ENCODE data around the gene PSMB9. TPM values are rescaled to one million over a fixed set of nuclear protein-coding genes. Genes with fewer than 3 reads are reported as not detected.

Gene PSMB9
- total and polyA plus RNA-seq, 3 experiments from 2014 or later: 245 to 597 (median 255) TPM

DNA sequence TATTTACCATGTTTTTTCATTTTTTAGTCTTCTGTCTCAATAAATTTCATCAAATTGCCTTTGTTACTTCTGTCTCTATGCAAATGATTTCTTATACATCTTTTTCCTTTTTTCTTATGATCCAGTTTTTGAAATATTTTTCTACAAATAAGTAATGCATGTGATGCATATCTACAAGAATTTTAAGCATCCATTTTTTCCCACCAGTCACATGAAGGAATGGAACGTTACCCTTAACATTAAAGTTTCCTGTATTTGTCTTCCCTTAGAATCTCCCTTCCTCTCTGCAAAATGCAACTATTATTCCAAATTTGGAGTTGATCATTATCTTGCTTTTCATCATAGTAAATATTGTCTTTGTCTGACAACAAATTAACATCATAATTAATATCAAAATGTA is 35.5 kb downstream of the PSMB9 start:
- POLR2A ChIA-PET: interaction anchor here (0.8 kb wide), 1 partner anchor 83 kb away, joined by 3 read pairs; no protein-coding TSS in a partner anchor
- Mint-ChIP-seq H3K9me3 (no peaks in the 10 kb centered on the region), H3K36me3 (peaks cover 0 to 5% (median 0%) of the 10 kb centered on the region in 3 donors), H3K27me3 (no peaks in the 10 kb centered on the region), H3K27ac (no peak overlapping the region), H3K4me1 (peaks cover 0 to 9% (median 3%) of the 10 kb centered on the region in 3 donors), H3K4me3 (no peak overlapping the region)
- CTCF ChIA-PET: interaction anchor here (1.5 to 2.0 kb wide), 2 partner anchors 51 to 95 kb away, joined by 4 to 8 read pairs; partner anchors contain the start of gene TAP2
- Histone ChIP-seq H3K36me3 (ENCODE audit: insufficient read depth, low read length) (no peaks in the 10 kb centered on the region), H3K4me1 (ENCODE audit: insufficient read depth, low read length) (peaks cover 6% of the 10 kb centered on the region), H3K4me3 (ENCODE audit: low read length) (no peak overlapping the region), H3K9me3 (ENCODE audit: low read length) (no peaks in the 10 kb centered on the region), H3K27ac (ENCODE audit: low read depth, low read length) (no peak overlapping the region), H3K27me3 (ENCODE audit: insufficient read depth, low read length, poor library complexity, severe bottlenecking) (no peaks in the 10 kb centered on the region)
- DNase-seq: no peak

- CTCF ChIA-PET: interaction anchor here (2.0 kb wide), 1 partner anchor 94 kb away, joined by 8 read pairs; no protein-coding TSS in a partner anchor
- no peak for DNase-seq
- peak overlapping the region in 1 of 7 donors; percentile 98 for H3K4me3 Mint-ChIP-seq
- H3K4me1 ChIP-seq (ENCODE audit: insufficient read depth, low read length): peaks cover 14% of the 10 kb centered on the region
- peaks cover 13 to 22% (median 15%) of the 10 kb centered on the region in 3 donors for H3K4me1 Mint-ChIP-seq
- POLR2A ChIA-PET: interaction anchor here (0.5 to 0.6 kb wide), 2 partner anchors 64 to 91 kb away, joined by 3 read pairs; no protein-coding TSS in a partner anchor
- no peaks in the 10 kb centered on the region for H3K9me3 ChIP-seq (ENCODE audit: low read length)
- H3K36me3 ChIP-seq (ENCODE audit: insufficient read depth, low read length): no peaks in the 10 kb centered on the region
- peaks cover 0 to 9% (median 0%) of the 10 kb centered on the region in 3 donors for H3K36me3 Mint-ChIP-seq
- H3K27me3 Mint-ChIP-seq: peaks cover 0 to 1% of the 10 kb centered on the region in 2 donors
- no peaks in the 10 kb centered on the region for H3K27me3 ChIP-seq (ENCODE audit: insufficient read depth, low read length, poor library complexity, severe bottlenecking)
- H3K4me3 ChIP-seq (ENCODE audit: low read length): no peak overlapping the region
- H3K27ac ChIP-seq (ENCODE audit: low read depth, low read length): no peak overlapping the region
- no peak overlapping the region for H3K27ac Mint-ChIP-seq
- no peaks in the 10 kb centered on the region for H3K9me3 Mint-ChIP-seq
These were observed 36.8 kb downstream of the PSMB9 start for GRCh38 chr6:32890831-32891230.

GRCh38 chr6:32894085-32895005 is 40.4 kb downstream of the PSMB9 start:
- H3K36me3 ChIP-seq (ENCODE audit: insufficient read depth, low read length): no peaks in the 10 kb centered on the region
- Mint-ChIP-seq H3K27me3 (peaks cover 0 to 1% of the 10 kb centered on the region in 2 donors), H3K4me3 (peak overlapping the region; percentile 97 to 100 (median 99)), H3K27ac (peak overlapping the region; percentile 85 to 98 (median 96)), H3K9me3 (no peaks in the 10 kb centered on the region), H3K4me1 (peaks cover 29 to 46% (median 35%) of the 10 kb centered on the region in 3 donors), H3K36me3 (peaks cover 0 to 9% (median 0%) of the 10 kb centered on the region in 3 donors)
- peak; percentile 92 to 96 (median 93) for DNase-seq
- peak overlapping the region; percentile 73 for H3K27ac ChIP-seq (ENCODE audit: low read depth, low read length)
- H3K4me1 ChIP-seq (ENCODE audit: insufficient read depth, low read length): peaks cover 29% of the 10 kb centered on the region
- CTCF ChIA-PET: interaction anchor here (0.9 to 4.9 kb wide), 14 partner anchors 10 to 90 kb away, joined by 3 to 26 read pairs (median 4); partner anchors contain the start of genes HLA-DMA, TAP1 and TAP2
- no peaks in the 10 kb centered on the region for H3K9me3 ChIP-seq (ENCODE audit: low read length)
- POLR2A ChIA-PET: interaction anchor here (0.6 to 2.7 kb wide), 8 partner anchors 47 to 709 kb away, joined by 3 to 55 read pairs (median 5); partner anchors contain the start of gene BRD2
- H3K4me3 ChIP-seq (ENCODE audit: low read length): peak overlapping the region; percentile 94
- no peaks in the 10 kb centered on the region for H3K27me3 ChIP-seq (ENCODE audit: insufficient read depth, low read length, poor library complexity, severe bottlenecking)

DNA sequence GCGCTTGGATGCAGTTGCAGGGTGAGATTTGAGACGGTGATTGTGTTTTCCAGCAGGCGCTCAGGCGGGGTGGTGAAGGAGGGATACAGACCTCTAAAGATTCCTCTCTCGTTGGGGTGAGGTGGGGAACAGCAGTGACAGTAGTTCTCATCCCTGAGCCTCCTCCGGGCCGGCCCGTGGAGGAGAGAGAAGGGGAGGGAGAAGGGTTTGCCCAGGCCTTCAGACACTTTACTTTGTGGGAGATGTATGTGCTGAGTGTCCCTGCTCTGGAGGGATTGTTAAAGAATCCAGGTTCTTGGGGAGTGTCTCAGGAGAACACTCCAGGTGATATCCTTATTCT is 41.0 kb downstream of the PSMB9 start:
- ChIA-PET POLR2A (interaction anchor here (0.6 to 2.7 kb wide), 6 partner anchors 49 to 90 kb away, joined by 3 to 55 read pairs (median 5); partner anchors contain the start of gene BRD2), CTCF (interaction anchor here (0.9 to 4.9 kb wide), 11 partner anchors 11 to 90 kb away, joined by 3 to 26 read pairs (median 6); partner anchors contain the start of genes HLA-DMA, TAP1 and TAP2)
- H3K4me1 Mint-ChIP-seq: peaks cover 29 to 46% (median 35%) of the 10 kb centered on the region in 3 donors
- H3K36me3 Mint-ChIP-seq: peaks cover 0 to 9% (median 0%) of the 10 kb centered on the region in 3 donors
- Histone ChIP-seq H3K36me3 (ENCODE audit: insufficient read depth, low read length) (no peaks in the 10 kb centered on the region), H3K4me3 (ENCODE audit: low read length) (peak overlapping the region; percentile 94), H3K9me3 (ENCODE audit: low read length) (no peaks in the 10 kb centered on the region), H3K4me1 (ENCODE audit: insufficient read depth, low read length) (peaks cover 29% of the 10 kb centered on the region), H3K27me3 (ENCODE audit: insufficient read depth, low read length, poor library complexity, severe bottlenecking) (no peaks in the 10 kb centered on the region), H3K27ac (ENCODE audit: low read depth, low read length) (peak overlapping the region; percentile 73)
- no peaks in the 10 kb centered on the region for H3K9me3 Mint-ChIP-seq
- peak overlapping the region; percentile 97 to 100 (median 99) for H3K4me3 Mint-ChIP-seq
- DNase-seq: no peak
- peak overlapping the region; percentile 85 to 98 (median 96) for H3K27ac Mint-ChIP-seq
- peaks cover 0 to 1% of the 10 kb centered on the region in 2 donors for H3K27me3 Mint-ChIP-seq

- no peak overlapping the region for H3K4me3 ChIP-seq (ENCODE audit: low read length)
- no peaks in the 10 kb centered on the region for H3K4me1 ChIP-seq (ENCODE audit: insufficient read depth, low read length)
- H3K9me3 ChIP-seq (ENCODE audit: low read length): no peaks in the 10 kb centered on the region
- ChIA-PET CTCF (interaction anchor here (1.0 to 2.8 kb wide), 7 partner anchors 8 to 81 kb away, joined by 3 to 20 read pairs (median 3); partner anchors contain the start of genes HLA-DMB and TAP2), POLR2A (interaction anchor here (0.9 kb wide), 1 partner anchor 68 kb away, joined by 3 read pairs; no protein-coding TSS in a partner anchor)
- Mint-ChIP-seq H3K27ac (no peak overlapping the region), H3K4me3 (no peak overlapping the region), H3K9me3 (no peaks in the 10 kb centered on the region), H3K27me3 (no peaks in the 10 kb centered on the region), H3K4me1 (no peaks in the 10 kb centered on the region), H3K36me3 (peaks cover 0 to 7% (median 2%) of the 10 kb centered on the region in 3 donors)
- no peaks in the 10 kb centered on the region for H3K36me3 ChIP-seq (ENCODE audit: insufficient read depth, low read length)
- no peak overlapping the region for H3K27ac ChIP-seq (ENCODE audit: low read depth, low read length)
- DNase-seq: no peak
- H3K27me3 ChIP-seq (ENCODE audit: insufficient read depth, low read length, poor library complexity, severe bottlenecking): no peaks in the 10 kb centered on the region
These were observed 50.0 kb downstream of the PSMB9 start for GRCh38 chr6:32903952-32904351.

DNA sequence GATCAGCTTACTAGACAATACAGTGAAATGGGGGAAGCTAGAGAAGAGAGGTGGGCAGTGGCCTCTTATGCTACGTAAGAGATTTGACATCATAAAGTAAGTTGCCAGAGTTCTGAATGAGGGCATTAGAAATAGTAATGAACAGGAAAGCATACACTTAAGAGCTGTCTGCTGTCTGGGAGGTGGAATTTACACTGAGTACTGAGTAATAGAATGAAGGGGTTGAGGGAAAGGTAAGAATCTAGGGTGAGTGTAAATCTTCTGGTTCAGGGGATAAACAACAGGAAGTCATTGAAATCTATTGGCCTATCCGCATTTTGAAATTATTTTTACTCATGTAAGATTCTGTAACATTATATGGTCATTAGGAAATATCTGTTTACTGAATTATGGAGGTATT is 51.1 kb downstream of the PSMB9 start:
- Mint-ChIP-seq H3K27me3 (no peaks in the 10 kb centered on the region), H3K9me3 (no peaks in the 10 kb centered on the region), H3K36me3 (peaks cover 0 to 7% (median 2%) of the 10 kb centered on the region in 3 donors), H3K27ac (peak overlapping the region in 1 of 8 donors; percentile 6), H3K4me1 (no peaks in the 10 kb centered on the region), H3K4me3 (no peak overlapping the region)
- no peaks in the 10 kb centered on the region for H3K9me3 ChIP-seq (ENCODE audit: low read length)
- no peaks in the 10 kb centered on the region for H3K27me3 ChIP-seq (ENCODE audit: insufficient read depth, low read length, poor library complexity, severe bottlenecking)
- H3K36me3 ChIP-seq (ENCODE audit: insufficient read depth, low read length): no peaks in the 10 kb centered on the region
- no peak overlapping the region for H3K27ac ChIP-seq (ENCODE audit: low read depth, low read length)
- ChIA-PET POLR2A (interaction anchor here (0.7 to 0.9 kb wide), 2 partner anchors 13 to 67 kb away, joined by 3 read pairs; no protein-coding TSS in a partner anchor), CTCF (interaction anchor here (1.0 to 2.8 kb wide), 8 partner anchors 9 to 80 kb away, joined by 3 to 20 read pairs (median 3); partner anchors contain the start of genes HLA-DMB and TAP2)
- no peak overlapping the region for H3K4me3 ChIP-seq (ENCODE audit: low read length)
- DNase-seq: no peak
- no peaks in the 10 kb centered on the region for H3K4me1 ChIP-seq (ENCODE audit: insufficient read depth, low read length)

DNA sequence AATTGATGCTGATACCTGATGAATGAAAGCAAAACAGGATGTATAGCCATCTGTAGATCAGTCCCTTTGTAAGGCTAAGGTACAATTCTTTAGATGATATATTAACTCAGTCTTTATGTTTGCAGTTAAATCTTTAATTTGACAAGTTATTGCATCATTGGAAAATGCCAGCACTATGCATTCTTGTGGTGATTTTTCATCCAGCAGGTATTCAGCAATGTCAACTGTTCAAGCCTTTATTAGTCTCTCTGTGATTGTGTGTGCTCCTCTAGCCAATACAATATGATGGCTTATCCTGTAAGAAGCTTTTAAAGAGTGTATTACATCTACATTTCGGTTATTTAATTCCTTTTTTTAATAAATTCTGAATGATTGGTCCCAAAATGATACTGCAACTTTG is 52.5 kb downstream of the PSMB9 start:
- Mint-ChIP-seq H3K4me1 (no peaks in the 10 kb centered on the region), H3K4me3 (no peak overlapping the region), H3K36me3 (peaks cover 0 to 3% (median 1%) of the 10 kb centered on the region in 3 donors), H3K9me3 (no peaks in the 10 kb centered on the region), H3K27ac (no peak overlapping the region), H3K27me3 (peaks cover 2 to 5% of the 10 kb centered on the region in 2 donors)
- no peaks in the 10 kb centered on the region for H3K4me1 ChIP-seq (ENCODE audit: insufficient read depth, low read length)
- CTCF ChIA-PET: interaction anchor here (1.0 to 2.8 kb wide), 3 partner anchors 21 to 78 kb away, joined by 3 to 20 read pairs (median 4); partner anchors contain the start of gene HLA-DMA
- H3K27me3 ChIP-seq (ENCODE audit: insufficient read depth, low read length, poor library complexity, severe bottlenecking): no peaks in the 10 kb centered on the region
- H3K27ac ChIP-seq (ENCODE audit: low read depth, low read length): no peak overlapping the region
- DNase-seq: no peak
- no peaks in the 10 kb centered on the region for H3K9me3 ChIP-seq (ENCODE audit: low read length)
- POLR2A ChIA-PET: no interaction called here
- no peak overlapping the region for H3K4me3 ChIP-seq (ENCODE audit: low read length)
- no peaks in the 10 kb centered on the region for H3K36me3 ChIP-seq (ENCODE audit: insufficient read depth, low read length)

All from CD8-positive, alpha-beta memory T cell (primary cell).